HepG2 (cell line): ENCODE results near the gene PTPN20. TPM values are rescaled to one million over a fixed set of nuclear protein-coding genes. Genes with fewer than 3 reads are reported as not detected.

Experiments used
- ATAC-seq: fragments of 200-7000 bp; cut with Tn5 transposase; 3 replicates; pipeline ENCODE4 v1.9.1; 2020; ENCODE audit warnings: mild to moderate bottlenecking, moderate library complexity
- BruUV-seq: library from RNA; stranded (reverse); fragments of 400-500 nt; replicated peaks from 2 replicates; lab custom pipeline; 2021; lab: Mats Ljungman, UMichigan
- CTCF ChIA-PET: fragments of 300-600 bp; formaldehyde crosslinking; extraction: SDS; loops from one replicate; lab custom pipeline; 2021; ENCODE audit warnings: low total read pairs, inconsistent platforms, low intra/inter-chr PET ratio; lab: Yijun Ruan, JAX
- POLR2A ChIA-PET: fragments of 350-600 bp; sonication (Branson Sonifier 250); formaldehyde crosslinking; loops from one replicate; lab custom pipeline; 2020; ENCODE audit warnings: antibody characterized with exemption, inconsistent platforms; lab: Yijun Ruan, JAX
- DNase-seq: peaks from one replicate; pipeline ENCODE4 v3.0.0-alpha.2; 2015; ENCODE audit warnings: low spot score
- FAIRE-seq: peaks from 3 replicates; lab custom pipeline; 2011; peaks lifted over from hg19 to GRCh38; lab: Jason Lieb, UNC
- H2AFZ ChIP-seq: one replicate; pipeline ENCODE4 v1.6.1; 2011; ENCODE audit warnings: low read length, inconsistent platforms
- H3K27ac ChIP-seq: fragments of 300-600 bp; 3 replicates; pipeline ENCODE4 v1.8.0; 2011; ENCODE audit warnings: mixed run types, mild to moderate bottlenecking, mixed read lengths, low read length, inconsistent platforms; ENCODE audit not compliant: insufficient read depth; ENCODE audit errors: extremely low read length
- H3K27me3 ChIP-seq, 2 experiments: fragments of 200-600 bp in 1 of 2; 2 replicates in 1 of 2; 3 replicates in 1 of 2; pipeline versions ENCODE4 v1.6.0 to v1.8.0; 2011; ENCODE audit warnings: low read length in 2 of 2, mild to moderate bottlenecking in 2 of 2, moderate library complexity in 2 of 2, inconsistent platforms in 1 of 2; ENCODE audit not compliant: insufficient read depth in 2 of 2, control insufficient read depth in 1 of 2
- H3K36me3 ChIP-seq, 2 experiments: fragments of 200-600 bp in 1 of 2; replicated peaks in 1 of 2; 2 replicates in 1 of 2; 3 replicates in 1 of 2; pipeline versions ENCODE4 v1.5.1 to v1.8.0; 2011; ENCODE audit warnings: low read length in 2 of 2, inconsistent platforms in 1 of 2; ENCODE audit not compliant: insufficient read depth in 2 of 2, control insufficient read depth in 1 of 2
- H3K4me1 ChIP-seq: 2 replicates; pipeline ENCODE4 v1.5.1; 2012; ENCODE audit warnings: low read length, inconsistent platforms; ENCODE audit not compliant: insufficient read depth
- H3K4me2 ChIP-seq: 2 replicates; pipeline ENCODE4 v1.6.0; 2011; ENCODE audit warnings: low read depth, low read length, inconsistent platforms
- H3K4me3 ChIP-seq, 3 experiments: fragments of 200-600 bp in 1 of 3; sonication (generic), shearing (Covaris generic) in 1 of 3; replicated peaks in 1 of 3; 2 replicates each; pipeline ENCODE4 v1.5.1; 2011 to 2016; ENCODE audit warnings: low read length in 3 of 3, inconsistent platforms in 2 of 3, low read depth in 2 of 3, mild to moderate bottlenecking in 2 of 3, control low read depth in 1 of 3, mixed read lengths in 1 of 3; ENCODE audit not compliant: insufficient read depth in 1 of 3
- H3K79me2 ChIP-seq: one replicate; pipeline ENCODE4 v1.6.1; 2011; ENCODE audit warnings: low read length, inconsistent platforms; ENCODE audit not compliant: insufficient read depth
- H3K9ac ChIP-seq: 2 replicates; pipeline ENCODE4 v1.6.0; 2011; ENCODE audit warnings: mild to moderate bottlenecking, low read depth, low read length, inconsistent platforms; ENCODE audit not compliant: insufficient read depth
- H3K9me3 ChIP-seq: 2 replicates; pipeline ENCODE4 v1.5.1; 2012; ENCODE audit warnings: mild to moderate bottlenecking, low read length
- H4K20me1 ChIP-seq: 2 replicates; pipeline ENCODE4 v1.6.0; 2011; ENCODE audit warnings: inconsistent platforms, mild to moderate bottlenecking, low read length, moderate library complexity; ENCODE audit not compliant: insufficient read depth
- EP300 ChIP-seq, 3 experiments: sonication (generic) in 1 of 3; formaldehyde crosslinking in 1 of 3; IDR thresholded peaks; 2 replicates each; pipeline versions ENCODE4 v1.5.1 to v1.6.1; 2011 to 2020; ENCODE audit warnings: low read depth in 2 of 3, low read length in 2 of 3, borderline replicate concordance in 1 of 3, improper control_type of control experiment in 1 of 3, mild to moderate bottlenecking in 1 of 3, missing genetic modification reagents in 1 of 3, moderate library complexity in 1 of 3
- HDAC1 ChIP-seq: sonication (generic); formaldehyde crosslinking; IDR thresholded peaks from 2 replicates; pipeline ENCODE4 v1.5.1; 2020; ENCODE audit warnings: mild to moderate bottlenecking, missing genetic modification reagents
- ISX ChIP-seq: sonication (generic); formaldehyde crosslinking; conservative IDR thresholded peaks from 2 replicates; pipeline ENCODE4 v1.5.0; 2020; ENCODE audit warnings: missing genetic modification reagents
- MTF2 ChIP-seq: sonication (generic); formaldehyde crosslinking; IDR thresholded peaks from 2 replicates; pipeline ENCODE4 v1.5.0; 2020; ENCODE audit warnings: missing genetic modification reagents, borderline replicate concordance
- MXD4 ChIP-seq: IDR thresholded peaks from 2 replicates; pipeline ENCODE4 v1.6.1; 2016; ENCODE audit warnings: mild to moderate bottlenecking, missing biosample characterization, missing genetic modification reagents
- RARA ChIP-seq: IDR thresholded peaks from 2 replicates; pipeline ENCODE4 v1.6.1; 2016; ENCODE audit warnings: missing genetic modification reagents, missing compliant biosample characterization
- SRSF1 ChIP-seq: fragments of 200-400 bp; formaldehyde crosslinking; optimal IDR thresholded peaks from 2 replicates; pipeline ENCODE3; 2017; ENCODE audit warnings: mild to moderate bottlenecking, low read depth, low read length, moderate library complexity
- YEATS4 ChIP-seq: sonication (generic); formaldehyde crosslinking; IDR thresholded peaks from 2 replicates; pipeline ENCODE4 v1.4.0; 2020; ENCODE audit warnings: missing genetic modification reagents, borderline replicate concordance
- ZGPAT ChIP-seq: IDR thresholded peaks from 2 replicates; pipeline ENCODE4 v1.6.1; 2016; ENCODE audit warnings: mild to moderate bottlenecking
- ZNF225 ChIP-seq: sonication (generic); formaldehyde crosslinking; IDR thresholded peaks from 2 replicates; pipeline ENCODE4 v1.4.0; 2020; ENCODE audit warnings: mild to moderate bottlenecking, missing genetic modification reagents
- ZNF235 ChIP-seq: sonication (generic); formaldehyde crosslinking; IDR thresholded peaks from 2 replicates; pipeline ENCODE4 v1.8.1; 2023; ENCODE audit warnings: mild to moderate bottlenecking, missing genetic modification reagents, borderline replicate concordance
- ZNF589 ChIP-seq: sonication (generic); formaldehyde crosslinking; conservative IDR thresholded peaks from 2 replicates; pipeline ENCODE4 v1.8.0; 2022; ENCODE audit warnings: mild to moderate bottlenecking, moderate library complexity, missing genetic modification reagents
- ZNF646 ChIP-seq: sonication (generic); formaldehyde crosslinking; IDR thresholded peaks from 2 replicates; pipeline ENCODE4 v1.9.0; 2021; ENCODE audit warnings: mild to moderate bottlenecking, missing genetic modification reagents
- ZNF891 ChIP-seq: sonication (generic); formaldehyde crosslinking; IDR thresholded peaks from 2 replicates; pipeline ENCODE4 v1.5.0; 2020; ENCODE audit warnings: mild to moderate bottlenecking, missing genetic modification reagents
- ZSCAN31 ChIP-seq: sonication (generic); formaldehyde crosslinking; IDR thresholded peaks from 2 replicates; pipeline ENCODE4 v1.5.0; 2020; ENCODE audit warnings: low read depth, mild to moderate bottlenecking, missing genetic modification reagents
- WGBS: methylation state at CpG from one replicate; pipeline ENCODE4 v1.1.6; 2017; ENCODE audit warnings: low lambda C conversion rate; 5-methylcytosine and 5-hydroxymethylcytosine counted together
- in situ Hi-C: cut with HindIII; loops from 2 replicates; pipeline ENCODE4 v1.10.0; 2017; ENCODE audit warnings: low pct_unique_long_range_greater_than_20kb; ENCODE audit not compliant: extremely low pct_ligation_motif_present
- intact Hi-C: fragments of 100-400 bp; cut with micrococcal nuclease; formaldehyde crosslinking; loops from one replicate; pipeline ENCODE4 v1.10.0; 2022; ENCODE audit not compliant: unreplicated experiment
- polyA plus RNA-seq, 8 experiments: library from polyadenylated mRNA; depleted of rRNA in 3 of 8; stranded (reverse) in 7 of 8; unstranded in 1 of 8; fragments of >200 nt; fragmentation: Illumina TruSeq in 4 of 8; extraction: Trizol in 4 of 8; gene quantifications; 2 replicates each; pipeline versions ENCODE4 v1.2.1 to v1.2.3, GENCODE V29; 2011 to 2016; ENCODE audit warnings: low read depth in 4 of 8, missing spikeins in 1 of 8, mixed read lengths in 1 of 8; ENCODE audit not compliant: insufficient read depth in 1 of 8
- total RNA-seq, 5 experiments: library from RNA; depleted of rRNA; stranded (reverse); fragments of >200 nt; fragmentation: Illumina TruSeq; extraction: Trizol; gene quantifications; 2 replicates each; pipeline ENCODE4 v1.2.3, GENCODE V29; 2016; ENCODE audit warnings: low read depth in 1 of 5

Gene PTPN20
- total and polyA plus RNA-seq, 2 of the 13 experiments (the other 11 are each of a cell fraction or from before 2014, with no cell fraction given), result not detected

GRCh38 chr10:47033081-47033480, 121.9 kb downstream of the PTPN20 start (continued):
- TF ChIP-seq ZSCAN31 (CRISPR knock-in tag) (no peak), ZNF589 (CRISPR knock-in tag) (no peak), ZNF891 (CRISPR knock-in tag) (no peak)
- TF ChIP-seq, all 625 proteins: peak for 0

GRCh38 chr10:47033541-47034270, 122.5 kb downstream of the PTPN20 start:
- DNase-seq (no peak), ATAC-seq (no peak), FAIRE-seq (no peak)
- Histone ChIP-seq H3K27ac (no peak overlapping the region), H4K20me1 (no peaks in the 10 kb centered on the region), H3K79me2 (no peaks in the 10 kb centered on the region), H2AFZ (no peak overlapping the region), H3K4me1 (no peaks in the 10 kb centered on the region), H3K9ac (no peak overlapping the region), H3K27me3 (peaks cover 2 to 18% of the 10 kb centered on the region in 2 experiments; a peak in 4 of 5 replicates), H3K9me3 (no peaks in the 10 kb centered on the region), H3K4me2 (no peak overlapping the region), H3K36me3 (no peaks in the 10 kb centered on the region), H3K4me3 (no peak overlapping the region)
- POLR2A ChIA-PET, result no interaction called here
- in situ Hi-C loops (no loop called here), intact Hi-C loops (no loop called here)
- WGBS, result 39% methylated on average over 13 of the region's 13 CpGs
- CTCF ChIA-PET, result no interaction called here
- BruUV-seq, result no TSS peak
- TF ChIP-seq ZNF225 (no peak), ZGPAT (no peak), YEATS4 (no peak), ZNF235 (CRISPR knock-in tag) (no peak), HDAC1 (CRISPR knock-in tag) (no peak), MTF2 (CRISPR knock-in tag) (no peak), EP300 (IDR thresholded peaks at IDR 0.05; ENCODE audit: low read depth in 2 of 2, low read length in 2 of 2) (no peak), EP300 (CRISPR knock-in tag; IDR thresholded peaks at IDR 0.05; ENCODE audit: borderline replicate concordance) (no peak), SRSF1 (no peak), RARA (no peak), ISX (CRISPR knock-in tag) (no peak), MXD4 (CRISPR knock-in tag) (no peak), ZNF646 (CRISPR knock-in tag) (no peak)
